AG04449 (cell line): ENCODE measurements around the gene MAN2B1.

Source experiments
- CTCF ChIA-PET: fragments of 350-600 bp; formaldehyde crosslinking; extraction: SDS; loops from one replicate; lab custom pipeline; 2021; ENCODE audit warnings: antibody characterized with exemption; lab: Yijun Ruan, JAX
- POLR2A ChIA-PET: fragments of 400-600, 350-600 bp; formaldehyde crosslinking; extraction: SDS; loops from one replicate; lab custom pipeline; 2020; ENCODE audit warnings: antibody characterized with exemption, inconsistent platforms; lab: Yijun Ruan, JAX
- DNase-seq: peaks from one replicate; pipeline ENCODE4 v3.0.0-alpha.2; 2010; ENCODE audit warnings: low read depth, low spot score
- H3K4me3 ChIP-seq: 2 replicates; pipeline ENCODE4 v1.5.1; 2011; ENCODE audit warnings: low read depth, mild to moderate bottlenecking, control low read depth, low read length
- TF ChIP-seq, protein P1 (sequence below): IDR thresholded peaks from one replicate; pipeline ENCODE4 v1.5.1; 2011; ENCODE audit warnings: mild to moderate bottlenecking, moderate library complexity, low read length, control low read depth, inconsistent platforms; ENCODE audit not compliant: insufficient read depth; ENCODE audit errors: missing control alignments

The MAN2B1 gene

DNA sequence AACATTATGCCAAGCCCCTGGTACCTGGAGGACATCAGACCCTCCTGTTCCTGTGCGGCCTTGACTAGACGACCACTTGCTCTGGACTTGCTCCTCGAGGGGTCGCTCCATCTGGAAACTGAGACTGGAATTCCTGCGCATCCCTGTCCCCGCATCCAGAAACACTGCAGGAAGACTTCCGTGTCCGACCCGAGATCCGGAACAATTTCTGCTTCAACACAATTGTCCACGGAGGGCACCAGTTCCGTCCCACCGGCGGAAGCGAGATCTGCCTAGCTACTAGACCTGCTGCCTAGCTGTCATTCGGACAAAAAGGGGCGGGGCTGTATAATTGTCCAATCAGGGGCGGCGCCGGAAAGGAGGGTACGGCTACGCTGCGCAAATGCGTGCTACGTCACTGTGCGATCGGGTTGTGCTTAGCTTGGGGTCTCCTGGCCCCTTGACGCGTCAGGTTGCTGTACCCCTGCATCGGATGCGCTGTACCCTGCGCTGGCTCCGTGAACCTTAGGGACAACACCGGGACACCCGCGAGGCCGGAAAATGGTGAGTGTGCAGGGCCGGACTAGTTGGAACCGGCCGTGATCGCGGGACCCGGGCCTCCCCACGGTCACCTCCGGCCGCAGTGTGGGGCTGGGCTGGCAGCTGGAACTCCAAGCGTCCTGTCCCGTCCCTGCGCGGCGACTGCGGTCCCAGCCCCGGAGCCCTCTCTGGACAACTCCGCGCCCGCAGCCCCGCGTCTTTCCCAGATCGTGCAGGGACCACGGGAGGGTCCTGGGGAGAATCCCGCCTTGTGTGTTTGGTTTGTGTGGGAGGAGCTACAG is 55.8 kb downstream of the MAN2B1 start, which contains the start of the genes ZNF490 and ZNF791:
TSS of gene ZNF490 (minus strand) at position 274 of the 821 bp plus-strand sequence. CDS start at position 141, 133 bp downstream.
TSS of gene ZNF791 (plus strand) at position 381 of the 821 bp plus-strand sequence. CDS start at position 541, 160 bp downstream.
- peak; percentile 73 for DNase-seq
- ChIA-PET POLR2A (interaction anchor here (0.6 to 1.2 kb wide), 5 partner anchors 10 to 268 kb away, joined by 3 to 5 read pairs (median 4); a partner anchor contains a TSS), CTCF (interaction anchor here (1.3 to 2.1 kb wide), 4 partner anchors 31 to 62 kb away, joined by 4 to 12 read pairs (median 6); no protein-coding TSS in a partner anchor)
- peak within 1 kb of the TSS; percentile 100 for H3K4me3 ChIP-seq
- TF ChIP-seq, protein P1, sequence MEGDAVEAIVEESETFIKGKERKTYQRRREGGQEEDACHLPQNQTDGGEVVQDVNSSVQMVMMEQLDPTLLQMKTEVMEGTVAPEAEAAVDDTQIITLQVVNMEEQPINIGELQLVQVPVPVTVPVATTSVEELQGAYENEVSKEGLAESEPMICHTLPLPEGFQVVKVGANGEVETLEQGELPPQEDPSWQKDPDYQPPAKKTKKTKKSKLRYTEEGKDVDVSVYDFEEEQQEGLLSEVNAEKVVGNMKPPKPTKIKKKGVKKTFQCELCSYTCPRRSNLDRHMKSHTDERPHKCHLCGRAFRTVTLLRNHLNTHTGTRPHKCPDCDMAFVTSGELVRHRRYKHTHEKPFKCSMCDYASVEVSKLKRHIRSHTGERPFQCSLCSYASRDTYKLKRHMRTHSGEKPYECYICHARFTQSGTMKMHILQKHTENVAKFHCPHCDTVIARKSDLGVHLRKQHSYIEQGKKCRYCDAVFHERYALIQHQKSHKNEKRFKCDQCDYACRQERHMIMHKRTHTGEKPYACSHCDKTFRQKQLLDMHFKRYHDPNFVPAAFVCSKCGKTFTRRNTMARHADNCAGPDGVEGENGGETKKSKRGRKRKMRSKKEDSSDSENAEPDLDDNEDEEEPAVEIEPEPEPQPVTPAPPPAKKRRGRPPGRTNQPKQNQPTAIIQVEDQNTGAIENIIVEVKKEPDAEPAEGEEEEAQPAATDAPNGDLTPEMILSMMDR = no peak

DNA sequence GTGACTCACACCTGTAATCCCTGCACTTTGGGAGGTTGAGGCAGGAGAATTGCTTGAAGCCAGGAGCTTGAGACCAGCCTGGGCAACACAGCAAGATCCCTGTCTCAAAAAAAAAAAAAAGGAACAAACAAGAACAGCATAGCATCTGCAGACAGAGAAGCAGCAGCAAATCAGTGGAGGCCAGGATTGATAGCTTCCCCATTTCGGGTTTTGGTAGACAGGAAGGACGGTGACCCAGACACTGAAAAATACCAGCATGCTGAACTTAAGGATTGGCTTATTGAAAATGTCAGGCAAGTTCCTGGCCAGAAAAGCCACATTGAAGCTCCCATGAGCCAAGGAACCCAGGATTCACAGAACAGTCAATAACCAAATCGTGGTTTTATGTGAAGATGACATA is 58.9 kb downstream of the MAN2B1 start:
- H3K4me3 ChIP-seq = no peak overlapping the region
- TF ChIP-seq, protein P1 = no peak
- POLR2A ChIA-PET = no interaction called here
- CTCF ChIA-PET = interaction anchor here (0.7 to 1.6 kb wide), 3 partner anchors 33 to 64 kb away, joined by 3 to 6 read pairs (median 3); no protein-coding TSS in a partner anchor
- DNase-seq = no peak

GRCh38 chr19:12606796-12607195 is 59.7 kb downstream of the MAN2B1 start:
- POLR2A ChIA-PET = no interaction called here

DNA sequence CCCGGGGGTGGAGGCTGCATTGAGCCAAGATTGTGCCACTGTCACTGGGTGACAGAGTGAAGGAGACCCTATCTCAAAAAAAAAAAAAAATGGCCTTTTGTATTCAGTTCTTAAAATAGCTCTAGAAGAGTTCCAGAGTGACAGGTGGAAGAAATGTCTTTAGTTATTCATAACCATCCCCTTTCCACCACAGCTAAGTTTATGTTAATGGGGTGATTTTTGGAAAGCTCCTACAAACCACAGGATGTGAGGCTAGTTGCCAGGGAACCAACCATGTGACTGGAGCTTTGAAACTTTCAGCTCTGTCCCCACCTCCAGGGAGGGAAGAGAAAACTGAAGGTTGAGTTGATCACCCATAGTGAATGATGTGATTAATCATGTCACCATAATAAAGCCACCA is 62.8 kb downstream of the MAN2B1 start:
- CTCF ChIA-PET = interaction anchor here (1.2 to 1.3 kb wide), 3 partner anchors 39 to 69 kb away, joined by 3 read pairs; no protein-coding TSS in a partner anchor
- POLR2A ChIA-PET = interaction anchor here (0.8 kb wide), 1 partner anchor 8 kb away, joined by 3 read pairs; no protein-coding TSS in a partner anchor
- DNase-seq = no peak

More at GRCh38 chr19:12606796-12607195, 59.7 kb downstream of the MAN2B1 start:
- CTCF ChIA-PET = interaction anchor here (1.5 to 1.8 kb wide), 3 partner anchors 42 to 65 kb away, joined by 3 to 6 read pairs (median 5); no protein-coding TSS in a partner anchor
- DNase-seq = no peak
- TF ChIP-seq, protein P1 = no peak
- no peak overlapping the region for H3K4me3 ChIP-seq

GRCh38 chr19:12597594-12597993 is 68.9 kb downstream of the MAN2B1 start:
- no peak for DNase-seq
- TF ChIP-seq, protein P1 = no peak
- ChIA-PET POLR2A (no interaction called here), CTCF (no interaction called here)
- no peak overlapping the region for H3K4me3 ChIP-seq

More for the DNA sequence above, 62.8 kb downstream of the MAN2B1 start:
- H3K4me3 ChIP-seq = no peak overlapping the region
- TF ChIP-seq, protein P1 = no peak
